ENCODE results near the gene WDR76.

DNA sequence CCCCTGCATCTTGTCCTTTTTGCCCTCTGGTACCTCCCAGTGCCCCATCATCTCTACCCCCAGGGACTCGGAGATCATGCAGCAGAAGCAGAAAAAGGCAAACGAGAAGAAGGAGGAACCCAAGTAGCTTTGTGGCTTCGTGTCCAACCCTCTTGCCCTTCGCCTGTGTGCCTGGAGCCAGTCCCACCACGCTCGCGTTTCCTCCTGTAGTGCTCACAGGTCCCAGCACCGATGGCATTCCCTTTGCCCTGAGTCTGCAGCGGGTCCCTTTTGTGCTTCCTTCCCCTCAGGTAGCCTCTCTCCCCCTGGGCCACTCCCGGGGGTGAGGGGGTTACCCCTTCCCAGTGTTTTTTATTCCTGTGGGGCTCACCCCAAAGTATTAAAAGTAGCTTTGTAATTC, 33.2 kb upstream of the WDR76 start:
- TF ChIP-seq, protein P1, sequence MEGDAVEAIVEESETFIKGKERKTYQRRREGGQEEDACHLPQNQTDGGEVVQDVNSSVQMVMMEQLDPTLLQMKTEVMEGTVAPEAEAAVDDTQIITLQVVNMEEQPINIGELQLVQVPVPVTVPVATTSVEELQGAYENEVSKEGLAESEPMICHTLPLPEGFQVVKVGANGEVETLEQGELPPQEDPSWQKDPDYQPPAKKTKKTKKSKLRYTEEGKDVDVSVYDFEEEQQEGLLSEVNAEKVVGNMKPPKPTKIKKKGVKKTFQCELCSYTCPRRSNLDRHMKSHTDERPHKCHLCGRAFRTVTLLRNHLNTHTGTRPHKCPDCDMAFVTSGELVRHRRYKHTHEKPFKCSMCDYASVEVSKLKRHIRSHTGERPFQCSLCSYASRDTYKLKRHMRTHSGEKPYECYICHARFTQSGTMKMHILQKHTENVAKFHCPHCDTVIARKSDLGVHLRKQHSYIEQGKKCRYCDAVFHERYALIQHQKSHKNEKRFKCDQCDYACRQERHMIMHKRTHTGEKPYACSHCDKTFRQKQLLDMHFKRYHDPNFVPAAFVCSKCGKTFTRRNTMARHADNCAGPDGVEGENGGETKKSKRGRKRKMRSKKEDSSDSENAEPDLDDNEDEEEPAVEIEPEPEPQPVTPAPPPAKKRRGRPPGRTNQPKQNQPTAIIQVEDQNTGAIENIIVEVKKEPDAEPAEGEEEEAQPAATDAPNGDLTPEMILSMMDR (IDR thresholded peaks at IDR 0.05; ENCODE audit: insufficient read depth, low read depth, low read length): no peak
- TF ChIP-seq EZH2 (IDR thresholded peaks at IDR 0.05; ENCODE audit: insufficient read depth, low read length): no peak
